ENCODE measurements around the gene AJAP1.

DNA sequence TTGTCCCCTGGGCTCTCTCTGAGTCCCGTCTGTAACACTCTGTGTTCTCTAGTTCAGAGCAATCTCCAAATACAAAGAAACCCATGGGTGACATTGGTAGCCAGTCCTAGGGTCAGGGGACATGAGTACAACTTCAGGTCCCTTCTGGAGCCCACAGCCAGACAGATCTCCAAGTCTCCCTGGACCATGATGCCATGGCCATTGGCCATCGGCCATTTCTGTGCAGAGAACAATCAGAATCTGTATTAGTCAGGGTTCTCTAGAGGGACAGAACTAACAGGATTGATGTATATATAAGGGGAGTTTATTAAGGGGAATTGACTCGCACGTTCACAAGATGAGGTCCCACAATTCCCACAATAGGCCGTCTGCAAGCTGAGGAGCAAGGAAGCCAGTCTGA lies 106.9 kb downstream of the AJAP1 start:
- TF ChIP-seq CTCF (IDR thresholded peaks at IDR 0.05 in 2 of 3, conservative IDR thresholded peaks at IDR 0.05 in 1 of 3; ENCODE audit: borderline replicate concordance in 1 of 3, insufficient read depth in 1 of 3, low read depth in 2 of 3, low read length in 2 of 3): no peak
- TF ChIP-seq POLR2A (IDR thresholded peaks at IDR 0.05; ENCODE audit: borderline replicate concordance, extremely low read depth, insufficient read depth, insufficient read length): no peak

Data from HCT116 (cell line).